Measurements from ENCODE around the gene ALCAM.
A peak's percentile ranks its signal among the peaks of the same experiment; 100 is the strongest.

- TF ChIP-seq POLR2AphosphoS5 (IDR thresholded peaks at IDR 0.05): peak; percentile 43
- TF ChIP-seq, protein P1, sequence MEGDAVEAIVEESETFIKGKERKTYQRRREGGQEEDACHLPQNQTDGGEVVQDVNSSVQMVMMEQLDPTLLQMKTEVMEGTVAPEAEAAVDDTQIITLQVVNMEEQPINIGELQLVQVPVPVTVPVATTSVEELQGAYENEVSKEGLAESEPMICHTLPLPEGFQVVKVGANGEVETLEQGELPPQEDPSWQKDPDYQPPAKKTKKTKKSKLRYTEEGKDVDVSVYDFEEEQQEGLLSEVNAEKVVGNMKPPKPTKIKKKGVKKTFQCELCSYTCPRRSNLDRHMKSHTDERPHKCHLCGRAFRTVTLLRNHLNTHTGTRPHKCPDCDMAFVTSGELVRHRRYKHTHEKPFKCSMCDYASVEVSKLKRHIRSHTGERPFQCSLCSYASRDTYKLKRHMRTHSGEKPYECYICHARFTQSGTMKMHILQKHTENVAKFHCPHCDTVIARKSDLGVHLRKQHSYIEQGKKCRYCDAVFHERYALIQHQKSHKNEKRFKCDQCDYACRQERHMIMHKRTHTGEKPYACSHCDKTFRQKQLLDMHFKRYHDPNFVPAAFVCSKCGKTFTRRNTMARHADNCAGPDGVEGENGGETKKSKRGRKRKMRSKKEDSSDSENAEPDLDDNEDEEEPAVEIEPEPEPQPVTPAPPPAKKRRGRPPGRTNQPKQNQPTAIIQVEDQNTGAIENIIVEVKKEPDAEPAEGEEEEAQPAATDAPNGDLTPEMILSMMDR (IDR thresholded peaks at IDR 0.05; ENCODE audit: poor library complexity, severe bottlenecking): peak; percentile 96
- peak; percentile 94 for TF ChIP-seq SMC3 (conservative IDR thresholded peaks at IDR 0.05; ENCODE audit: poor library complexity)
- TF ChIP-seq EZH2 (IDR thresholded peaks at IDR 0.05; ENCODE audit: borderline replicate concordance, insufficient read depth, low read length, poor library complexity, severe bottlenecking): no peak
- no peak for TF ChIP-seq TAF1 (IDR thresholded peaks at IDR 0.05; ENCODE audit: low read depth)
- TF ChIP-seq, protein P2, sequence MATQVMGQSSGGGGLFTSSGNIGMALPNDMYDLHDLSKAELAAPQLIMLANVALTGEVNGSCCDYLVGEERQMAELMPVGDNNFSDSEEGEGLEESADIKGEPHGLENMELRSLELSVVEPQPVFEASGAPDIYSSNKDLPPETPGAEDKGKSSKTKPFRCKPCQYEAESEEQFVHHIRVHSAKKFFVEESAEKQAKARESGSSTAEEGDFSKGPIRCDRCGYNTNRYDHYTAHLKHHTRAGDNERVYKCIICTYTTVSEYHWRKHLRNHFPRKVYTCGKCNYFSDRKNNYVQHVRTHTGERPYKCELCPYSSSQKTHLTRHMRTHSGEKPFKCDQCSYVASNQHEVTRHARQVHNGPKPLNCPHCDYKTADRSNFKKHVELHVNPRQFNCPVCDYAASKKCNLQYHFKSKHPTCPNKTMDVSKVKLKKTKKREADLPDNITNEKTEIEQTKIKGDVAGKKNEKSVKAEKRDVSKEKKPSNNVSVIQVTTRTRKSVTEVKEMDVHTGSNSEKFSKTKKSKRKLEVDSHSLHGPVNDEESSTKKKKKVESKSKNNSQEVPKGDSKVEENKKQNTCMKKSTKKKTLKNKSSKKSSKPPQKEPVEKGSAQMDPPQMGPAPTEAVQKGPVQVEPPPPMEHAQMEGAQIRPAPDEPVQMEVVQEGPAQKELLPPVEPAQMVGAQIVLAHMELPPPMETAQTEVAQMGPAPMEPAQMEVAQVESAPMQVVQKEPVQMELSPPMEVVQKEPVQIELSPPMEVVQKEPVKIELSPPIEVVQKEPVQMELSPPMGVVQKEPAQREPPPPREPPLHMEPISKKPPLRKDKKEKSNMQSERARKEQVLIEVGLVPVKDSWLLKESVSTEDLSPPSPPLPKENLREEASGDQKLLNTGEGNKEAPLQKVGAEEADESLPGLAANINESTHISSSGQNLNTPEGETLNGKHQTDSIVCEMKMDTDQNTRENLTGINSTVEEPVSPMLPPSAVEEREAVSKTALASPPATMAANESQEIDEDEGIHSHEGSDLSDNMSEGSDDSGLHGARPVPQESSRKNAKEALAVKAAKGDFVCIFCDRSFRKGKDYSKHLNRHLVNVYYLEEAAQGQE (IDR thresholded peaks at IDR 0.05; ENCODE audit: borderline replicate concordance): peak; percentile 5
Observed at GRCh38 chr3:105366326-105367062, at the start of gene ALCAM.

Data from neural cell (in vitro differentiated cells).